ENCODE results near the gene FHL5.

DNA sequence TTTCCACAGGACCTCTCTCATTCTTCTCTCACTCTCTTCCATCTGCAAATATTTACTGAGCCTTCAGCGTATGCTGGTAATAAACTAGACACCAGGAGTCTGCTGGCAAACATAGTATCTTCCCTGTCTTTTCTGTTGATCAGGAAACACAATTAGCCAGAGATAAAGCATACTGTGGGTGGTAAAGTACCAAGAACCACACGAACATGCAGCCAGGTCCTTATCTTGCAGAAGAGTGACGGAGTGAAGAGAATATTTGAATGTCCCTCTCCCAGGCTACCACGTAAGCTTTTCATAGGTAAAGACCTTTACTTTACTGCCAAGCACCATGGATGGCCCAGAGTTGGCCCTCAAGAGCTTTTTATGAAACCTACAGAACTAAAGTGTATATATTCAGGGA is 13.3 kb downstream of the FHL5 start:
- TF ChIP-seq, protein P1, sequence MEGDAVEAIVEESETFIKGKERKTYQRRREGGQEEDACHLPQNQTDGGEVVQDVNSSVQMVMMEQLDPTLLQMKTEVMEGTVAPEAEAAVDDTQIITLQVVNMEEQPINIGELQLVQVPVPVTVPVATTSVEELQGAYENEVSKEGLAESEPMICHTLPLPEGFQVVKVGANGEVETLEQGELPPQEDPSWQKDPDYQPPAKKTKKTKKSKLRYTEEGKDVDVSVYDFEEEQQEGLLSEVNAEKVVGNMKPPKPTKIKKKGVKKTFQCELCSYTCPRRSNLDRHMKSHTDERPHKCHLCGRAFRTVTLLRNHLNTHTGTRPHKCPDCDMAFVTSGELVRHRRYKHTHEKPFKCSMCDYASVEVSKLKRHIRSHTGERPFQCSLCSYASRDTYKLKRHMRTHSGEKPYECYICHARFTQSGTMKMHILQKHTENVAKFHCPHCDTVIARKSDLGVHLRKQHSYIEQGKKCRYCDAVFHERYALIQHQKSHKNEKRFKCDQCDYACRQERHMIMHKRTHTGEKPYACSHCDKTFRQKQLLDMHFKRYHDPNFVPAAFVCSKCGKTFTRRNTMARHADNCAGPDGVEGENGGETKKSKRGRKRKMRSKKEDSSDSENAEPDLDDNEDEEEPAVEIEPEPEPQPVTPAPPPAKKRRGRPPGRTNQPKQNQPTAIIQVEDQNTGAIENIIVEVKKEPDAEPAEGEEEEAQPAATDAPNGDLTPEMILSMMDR (IDR thresholded peaks at IDR 0.05) = no peak
- TF ChIP-seq POLR2A (IDR thresholded peaks at IDR 0.05) (no peak), POLR2AphosphoS5 (IDR thresholded peaks at IDR 0.05) (no peak)
